Gastroesophageal sphincter (tissue), 3 donors: Measurements from ENCODE around the gene CHMP6.

Experiments
- POLR2AphosphoS5 ChIP-seq: sonication (generic); formaldehyde crosslinking; IDR thresholded peaks from one replicate; pipeline ENCODE4 v1.6.1; 2017; ENCODE audit warnings: antibody characterized with exemption
- TF ChIP-seq, protein P1 (sequence below), 4 experiments: fragments of 200-600 bp in 2 of 4; fragments of 450-650 bp in 2 of 4; sonication (generic) in 1 of 4; IDR thresholded peaks; one replicate each; pipeline ENCODE4 v1.5.1; 2017 to 2019; ENCODE audit warnings: antibody characterized with exemption in 4 of 4, mild to moderate bottlenecking in 2 of 4, moderate library complexity in 2 of 4

GRCh38 chr17:80950466-80951120 is 41.0 kb upstream of the CHMP6 start:
- TF ChIP-seq, protein P1, sequence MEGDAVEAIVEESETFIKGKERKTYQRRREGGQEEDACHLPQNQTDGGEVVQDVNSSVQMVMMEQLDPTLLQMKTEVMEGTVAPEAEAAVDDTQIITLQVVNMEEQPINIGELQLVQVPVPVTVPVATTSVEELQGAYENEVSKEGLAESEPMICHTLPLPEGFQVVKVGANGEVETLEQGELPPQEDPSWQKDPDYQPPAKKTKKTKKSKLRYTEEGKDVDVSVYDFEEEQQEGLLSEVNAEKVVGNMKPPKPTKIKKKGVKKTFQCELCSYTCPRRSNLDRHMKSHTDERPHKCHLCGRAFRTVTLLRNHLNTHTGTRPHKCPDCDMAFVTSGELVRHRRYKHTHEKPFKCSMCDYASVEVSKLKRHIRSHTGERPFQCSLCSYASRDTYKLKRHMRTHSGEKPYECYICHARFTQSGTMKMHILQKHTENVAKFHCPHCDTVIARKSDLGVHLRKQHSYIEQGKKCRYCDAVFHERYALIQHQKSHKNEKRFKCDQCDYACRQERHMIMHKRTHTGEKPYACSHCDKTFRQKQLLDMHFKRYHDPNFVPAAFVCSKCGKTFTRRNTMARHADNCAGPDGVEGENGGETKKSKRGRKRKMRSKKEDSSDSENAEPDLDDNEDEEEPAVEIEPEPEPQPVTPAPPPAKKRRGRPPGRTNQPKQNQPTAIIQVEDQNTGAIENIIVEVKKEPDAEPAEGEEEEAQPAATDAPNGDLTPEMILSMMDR (IDR thresholded peaks at IDR 0.05), result no peak
- no peak for TF ChIP-seq POLR2AphosphoS5
